Transverse colon (tissue), 4 donors: ENCODE results near the gene TMEM128.

ENCODE experiments used
- EP300 ChIP-seq: sonication (generic); formaldehyde crosslinking; IDR thresholded peaks from one replicate; pipeline ENCODE4 v1.6.1; 2017; ENCODE audit warnings: antibody characterized with exemption, low read depth
- POLR2A ChIP-seq: fragments of 450-650 bp; IDR thresholded peaks from one replicate; pipeline ENCODE4 v1.6.1; 2016; ENCODE audit warnings: antibody characterized with exemption, mild to moderate bottlenecking, moderate library complexity
- POLR2AphosphoS5 ChIP-seq, 3 donors: sonication (generic); formaldehyde crosslinking; IDR thresholded peaks; one replicate each; pipeline ENCODE4 v1.6.1; 2016; ENCODE audit warnings: antibody characterized with exemption in 3 of 3
- TF ChIP-seq, protein P1 (sequence below), 5 experiments: fragments of 200-600 bp in 3 of 5; fragments of 450-650 bp in 2 of 5; sonication (generic) in 3 of 5; IDR thresholded peaks; 1 replicate in 2 of 5; 2 replicates in 3 of 5; pipeline ENCODE4 v1.5.1; 2016 to 2017; ENCODE audit warnings: antibody characterized with exemption in 5 of 5, inconsistent platforms in 3 of 5, mild to moderate bottlenecking in 2 of 5, moderate library complexity in 1 of 5

DNA sequence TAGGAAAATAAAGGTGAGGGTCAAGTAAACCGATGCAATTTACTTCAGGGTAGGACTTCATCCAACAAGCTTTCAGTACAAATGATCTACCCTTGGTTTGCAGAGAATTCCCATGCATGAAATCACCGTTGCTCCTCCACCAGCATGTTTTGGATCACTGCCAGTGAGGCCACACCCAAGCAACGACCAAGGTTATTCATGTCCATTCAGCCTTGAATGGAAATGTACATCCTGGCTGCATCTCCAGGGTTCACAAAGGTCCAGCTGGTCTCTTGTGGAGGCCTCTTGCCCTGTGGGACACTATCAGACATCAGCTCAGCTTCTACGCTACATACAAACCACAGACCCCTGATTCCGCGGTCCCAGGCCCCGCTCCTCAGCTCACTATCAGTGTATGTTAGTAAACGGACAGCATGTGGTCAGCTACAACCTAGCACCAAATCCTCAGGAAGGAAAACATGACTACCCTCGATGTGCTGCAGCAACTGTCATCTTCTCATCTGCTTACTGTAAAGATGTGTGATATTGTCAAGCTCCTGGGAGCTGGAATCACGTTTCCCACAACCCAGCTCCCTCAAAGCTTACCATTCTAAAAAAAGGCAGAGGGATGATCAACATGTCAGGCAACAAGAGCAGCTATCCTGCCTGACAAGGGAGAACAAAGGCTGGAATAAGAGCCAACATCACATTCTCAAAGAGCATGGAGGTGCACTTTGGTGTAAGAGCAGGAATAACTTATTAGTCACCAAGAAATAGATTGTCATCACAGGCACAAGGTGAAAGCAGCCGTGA is 37.0 kb upstream of the TMEM128 start:
- TF ChIP-seq POLR2AphosphoS5 (IDR thresholded peaks at IDR 0.05), result no peak
- TF ChIP-seq, protein P1, sequence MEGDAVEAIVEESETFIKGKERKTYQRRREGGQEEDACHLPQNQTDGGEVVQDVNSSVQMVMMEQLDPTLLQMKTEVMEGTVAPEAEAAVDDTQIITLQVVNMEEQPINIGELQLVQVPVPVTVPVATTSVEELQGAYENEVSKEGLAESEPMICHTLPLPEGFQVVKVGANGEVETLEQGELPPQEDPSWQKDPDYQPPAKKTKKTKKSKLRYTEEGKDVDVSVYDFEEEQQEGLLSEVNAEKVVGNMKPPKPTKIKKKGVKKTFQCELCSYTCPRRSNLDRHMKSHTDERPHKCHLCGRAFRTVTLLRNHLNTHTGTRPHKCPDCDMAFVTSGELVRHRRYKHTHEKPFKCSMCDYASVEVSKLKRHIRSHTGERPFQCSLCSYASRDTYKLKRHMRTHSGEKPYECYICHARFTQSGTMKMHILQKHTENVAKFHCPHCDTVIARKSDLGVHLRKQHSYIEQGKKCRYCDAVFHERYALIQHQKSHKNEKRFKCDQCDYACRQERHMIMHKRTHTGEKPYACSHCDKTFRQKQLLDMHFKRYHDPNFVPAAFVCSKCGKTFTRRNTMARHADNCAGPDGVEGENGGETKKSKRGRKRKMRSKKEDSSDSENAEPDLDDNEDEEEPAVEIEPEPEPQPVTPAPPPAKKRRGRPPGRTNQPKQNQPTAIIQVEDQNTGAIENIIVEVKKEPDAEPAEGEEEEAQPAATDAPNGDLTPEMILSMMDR (IDR thresholded peaks at IDR 0.05), result no peak
- no peak for TF ChIP-seq POLR2A
- no peak for TF ChIP-seq EP300
